GM18870 (cell line): ENCODE measurements around the gene GBA3.

Experiments
- ATAC-seq: cut with Tn5 transposase; IDR thresholded peaks from one replicate; pipeline ENCODE4 v1.9.1; 2021; ENCODE audit warnings: moderate library complexity; ENCODE audit not compliant: unreplicated experiment

Gene GBA3

DNA sequence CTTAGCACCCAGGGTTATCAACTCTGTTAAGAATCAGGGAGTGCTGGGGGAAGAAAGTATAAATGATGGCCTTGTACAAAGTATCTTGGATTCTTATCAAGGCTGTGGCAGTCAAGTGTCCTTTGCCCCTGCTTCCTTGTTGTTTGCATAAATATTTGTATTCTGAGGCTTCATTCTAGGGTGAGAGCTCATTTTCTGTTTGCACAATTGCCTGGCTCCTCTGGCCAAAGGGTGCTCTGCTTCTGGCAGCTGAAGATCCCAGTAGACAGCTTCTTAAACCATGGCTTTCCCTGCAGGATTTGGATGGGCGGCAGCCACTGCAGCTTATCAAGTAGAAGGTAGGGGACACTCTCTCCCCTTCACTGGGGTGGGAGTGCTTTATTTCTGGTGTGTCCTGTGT lies at the start of gene GBA3:
TSS of gene GBA3 (plus strand) at position 202 of the 400 bp plus-strand sequence.
- ATAC-seq: no peak

DNA sequence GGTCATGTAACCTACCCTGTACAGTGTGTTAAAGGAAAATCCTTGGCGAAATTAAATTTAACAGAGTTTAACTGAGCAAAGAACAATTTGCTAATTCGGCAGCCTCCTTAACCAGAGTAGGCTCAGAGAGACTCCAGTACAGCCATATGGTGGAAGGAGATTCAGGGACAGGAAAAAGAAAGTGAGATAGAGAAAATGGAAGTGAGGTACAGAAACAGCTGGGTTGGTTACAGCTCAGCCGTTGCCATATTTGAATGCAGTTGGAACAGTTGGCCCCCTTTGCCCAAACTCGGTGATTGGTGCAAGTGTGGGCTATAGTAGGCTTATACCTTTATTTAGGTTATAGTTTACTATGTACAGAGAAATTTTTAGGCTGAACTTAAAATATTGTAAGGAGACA lies 48.8 kb upstream of the GBA3 start:
- ATAC-seq: no peak

DNA sequence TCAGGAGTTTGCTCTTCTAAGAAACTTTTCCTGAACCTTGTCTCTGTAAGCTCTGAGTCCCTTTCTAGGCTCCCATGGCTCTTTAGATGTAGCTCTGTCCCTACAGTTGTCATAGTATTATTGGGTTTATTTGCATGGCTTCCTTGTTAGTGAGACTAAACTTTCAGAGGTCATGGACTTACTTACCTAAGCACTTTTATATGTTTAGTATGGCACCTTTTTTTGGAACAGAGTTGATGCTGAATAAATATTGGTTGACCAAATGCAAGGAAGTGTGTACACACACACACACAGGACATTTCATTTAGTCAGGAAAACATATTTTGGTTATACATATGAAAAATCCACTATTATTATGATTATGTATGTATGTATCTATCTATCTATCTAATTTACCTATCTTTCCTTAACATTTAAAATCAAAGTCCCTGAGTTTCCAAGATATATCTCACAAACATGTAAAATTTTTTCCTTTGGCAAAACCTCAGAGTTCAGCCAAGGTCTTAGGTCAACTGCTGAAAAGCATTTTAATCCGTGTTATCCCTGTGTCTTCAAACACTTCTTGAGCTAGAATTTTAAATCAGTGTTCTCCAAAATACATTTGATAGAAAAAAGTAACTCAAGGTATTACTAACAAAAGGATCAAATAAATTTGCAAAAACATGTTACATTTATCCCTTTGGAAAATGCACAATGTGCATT lies 47.1 kb upstream of the GBA3 start:
- ATAC-seq: no peak

DNA sequence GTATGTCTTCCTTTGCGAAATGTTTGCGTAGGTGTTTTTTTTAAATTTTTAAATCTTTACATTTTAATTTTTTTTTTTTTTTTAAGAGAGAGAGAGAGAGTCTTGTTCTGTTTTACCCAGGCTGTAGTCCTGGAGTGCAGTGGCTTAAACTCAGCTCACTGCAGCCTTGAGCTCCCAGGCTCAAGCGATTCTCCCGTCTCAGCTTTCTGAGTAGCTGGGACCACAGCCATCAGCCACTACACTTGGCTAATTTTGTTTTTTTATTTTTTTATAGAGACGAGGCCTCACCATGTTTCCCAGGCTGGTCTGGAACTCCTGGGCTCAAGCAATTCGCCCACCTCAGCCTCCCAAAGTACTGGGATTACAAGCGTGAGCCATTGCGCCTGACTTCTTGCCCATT lies 43.7 kb upstream of the GBA3 start:
- ATAC-seq: no peak

DNA sequence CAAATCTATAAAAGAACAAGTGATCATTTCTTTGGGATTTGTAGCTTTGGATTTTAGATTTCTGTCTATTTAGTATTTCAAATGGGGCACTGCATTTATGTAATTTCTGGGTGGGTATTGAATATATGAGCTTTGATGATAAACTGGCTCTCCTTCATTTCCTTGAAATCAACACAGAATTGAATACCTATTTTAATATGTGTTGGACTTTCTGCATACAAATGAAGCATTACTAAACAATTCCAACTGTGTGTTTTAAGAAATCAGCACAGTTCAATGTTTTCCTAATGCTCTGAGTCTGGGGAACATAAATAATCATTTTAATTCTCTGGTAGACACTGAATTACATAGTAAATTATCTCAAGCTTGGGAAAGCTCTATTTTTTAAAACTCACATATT lies 42.0 kb upstream of the GBA3 start:
- no peak for ATAC-seq

DNA sequence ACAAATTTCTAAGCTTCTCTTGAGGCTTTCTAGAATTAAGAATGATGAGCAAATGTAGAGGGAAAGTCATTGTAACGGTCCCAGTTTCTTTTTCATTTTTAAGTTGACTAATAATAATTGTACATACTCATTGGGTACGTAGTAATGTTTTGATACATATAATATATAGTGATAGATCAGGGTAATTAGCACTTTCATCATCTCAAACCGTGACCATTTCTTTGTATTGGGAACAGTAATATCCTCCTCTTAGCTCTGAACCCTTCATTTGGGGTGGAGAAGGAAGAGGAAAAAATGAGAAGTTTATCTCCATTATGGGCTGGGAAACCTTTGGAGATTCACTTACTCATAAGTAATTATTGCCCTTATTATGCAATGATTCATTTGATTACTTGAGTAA lies 39.0 kb upstream of the GBA3 start:
- ATAC-seq: no peak

DNA sequence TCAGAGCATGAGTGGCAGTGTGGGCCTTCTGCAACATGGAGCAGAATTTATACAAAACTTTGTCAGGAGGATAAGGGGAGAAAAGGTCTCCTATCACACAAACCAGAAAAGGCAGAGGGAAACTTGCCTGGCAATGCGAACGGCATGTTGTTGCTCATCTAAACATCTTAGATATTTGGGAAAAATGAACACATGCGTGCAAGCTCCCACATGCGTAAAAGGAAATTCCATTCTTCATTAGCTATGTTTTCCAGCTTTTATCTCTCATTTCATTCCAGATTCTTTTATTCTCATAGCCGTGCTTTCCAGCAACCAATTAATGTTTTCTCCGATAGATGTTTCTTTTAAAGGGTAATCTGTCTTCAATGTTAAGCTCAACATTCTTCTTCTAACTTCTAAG lies 31.3 kb upstream of the GBA3 start:
- ATAC-seq: no peak

DNA sequence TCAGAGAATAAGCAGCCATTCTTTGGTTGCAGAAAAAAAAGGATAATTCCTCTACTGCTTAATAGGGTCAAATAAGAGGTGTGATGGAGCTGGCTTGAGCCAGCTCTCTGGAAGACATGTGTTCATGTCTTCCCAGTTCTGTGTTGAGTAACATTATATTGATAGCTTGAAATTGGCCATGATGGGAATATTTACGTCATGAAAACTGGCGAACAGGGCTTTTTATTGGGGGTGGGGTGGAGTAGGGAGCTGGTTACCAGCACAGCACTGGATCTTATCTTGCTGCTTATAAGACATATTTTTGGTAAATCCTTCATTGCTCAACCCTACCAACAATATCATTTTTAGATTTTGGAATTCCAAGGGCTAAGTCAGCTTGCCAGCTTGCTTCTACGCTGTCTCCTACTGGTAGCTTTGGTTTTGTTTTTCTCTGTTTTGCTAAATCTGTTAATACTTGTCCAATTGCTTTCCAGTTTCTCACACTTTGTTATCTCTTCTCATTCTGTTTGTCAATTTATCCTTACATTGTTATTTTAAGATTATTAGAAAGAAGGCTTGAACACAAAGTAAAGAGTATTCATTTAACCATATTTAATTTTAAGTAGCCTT lies 25.3 kb upstream of the GBA3 start:
- no peak for ATAC-seq

DNA sequence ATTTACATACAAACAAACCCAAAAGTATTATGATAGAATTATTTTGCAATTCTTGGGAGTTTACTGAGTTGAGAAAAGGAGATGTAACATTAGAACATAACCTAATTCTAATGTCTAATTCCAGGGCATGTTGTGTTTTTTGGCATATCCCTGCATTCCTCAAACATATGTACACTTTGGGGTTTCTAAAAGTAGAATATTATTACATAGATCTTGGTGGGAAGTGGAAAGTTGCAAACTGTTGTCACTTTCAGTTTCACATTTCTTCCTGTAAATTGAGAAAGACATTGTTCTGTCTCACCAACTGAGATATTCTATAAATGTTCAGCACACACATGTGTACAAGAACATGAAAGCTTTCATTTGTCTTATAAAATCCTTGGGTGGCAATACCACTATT lies 24.4 kb upstream of the GBA3 start:
- ATAC-seq: no peak

DNA sequence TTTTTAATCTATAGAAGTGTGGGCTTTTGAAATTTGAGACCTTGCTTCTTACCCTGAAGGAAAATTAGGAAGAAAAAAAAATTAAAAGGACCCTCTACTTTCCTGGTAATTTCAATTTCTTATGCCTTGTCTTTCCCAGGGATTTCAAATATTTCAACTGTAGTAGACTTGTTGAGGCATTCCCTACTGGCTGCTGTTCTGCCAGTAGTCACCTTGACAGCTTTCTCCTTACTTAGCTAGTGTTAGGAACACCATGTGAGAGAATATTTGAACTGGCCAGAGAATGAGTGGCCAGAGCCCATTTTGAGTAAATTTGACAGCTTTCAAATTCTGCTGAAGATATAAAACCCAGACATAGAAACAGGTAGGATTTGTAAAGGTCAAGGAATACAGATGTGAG lies 24.0 kb upstream of the GBA3 start:
- no peak for ATAC-seq

DNA sequence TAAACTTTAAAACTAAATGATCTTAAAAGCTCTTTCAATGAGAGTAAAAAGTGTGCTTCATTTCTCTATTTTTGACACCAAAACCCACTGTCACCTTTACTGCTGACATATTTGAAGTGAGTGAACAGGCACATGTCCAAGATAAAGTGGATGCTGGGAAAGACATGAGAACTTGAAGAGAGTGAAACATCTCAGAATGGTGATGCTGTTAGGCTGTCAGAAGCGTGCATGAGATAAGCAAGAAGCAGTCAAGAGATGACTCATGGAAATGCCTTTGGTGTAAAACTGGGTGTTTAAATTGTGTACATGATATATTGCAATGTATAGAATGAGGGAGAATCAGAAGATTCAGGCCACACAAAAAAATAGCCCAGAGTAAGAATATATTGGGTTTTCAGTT lies 21.8 kb upstream of the GBA3 start:
- no peak for ATAC-seq

DNA sequence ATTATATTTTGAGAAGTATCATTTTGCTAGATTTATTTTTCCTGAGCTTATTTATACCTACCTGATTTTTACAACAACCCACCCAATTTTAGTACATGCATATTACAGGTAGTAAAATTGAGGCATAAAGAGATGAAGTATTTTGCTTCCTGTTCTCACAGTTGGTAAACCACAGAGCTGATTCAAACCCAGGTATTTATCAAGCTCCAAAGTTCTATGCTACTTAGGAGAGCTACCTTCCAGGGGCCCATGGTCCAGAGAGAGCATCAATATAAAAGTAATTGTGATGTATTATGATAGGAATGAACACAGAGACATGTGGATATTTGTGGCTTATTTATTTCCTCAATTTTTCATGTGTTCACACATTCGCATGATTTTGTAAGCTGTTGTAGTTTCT lies 20.2 kb upstream of the GBA3 start:
- no peak for ATAC-seq

DNA sequence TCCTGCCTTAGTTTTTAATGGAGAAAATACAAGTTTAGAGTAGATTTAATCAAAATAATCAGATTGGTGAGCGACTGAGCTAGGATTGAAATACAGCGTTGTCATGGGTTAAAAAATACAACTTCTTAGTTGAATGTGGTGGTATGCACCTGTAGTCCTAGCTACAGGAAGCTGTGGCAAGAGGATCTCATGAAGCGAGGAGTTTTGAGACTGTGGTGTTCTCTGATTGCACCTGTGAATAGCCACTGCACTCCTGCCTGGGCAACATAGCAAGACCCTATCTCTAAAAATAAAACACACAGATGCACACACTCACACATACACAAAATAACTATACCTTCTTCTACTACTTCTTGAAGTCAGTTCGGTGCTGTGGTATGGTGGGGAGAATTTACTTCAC lies 19.8 kb upstream of the GBA3 start:
- no peak for ATAC-seq

DNA sequence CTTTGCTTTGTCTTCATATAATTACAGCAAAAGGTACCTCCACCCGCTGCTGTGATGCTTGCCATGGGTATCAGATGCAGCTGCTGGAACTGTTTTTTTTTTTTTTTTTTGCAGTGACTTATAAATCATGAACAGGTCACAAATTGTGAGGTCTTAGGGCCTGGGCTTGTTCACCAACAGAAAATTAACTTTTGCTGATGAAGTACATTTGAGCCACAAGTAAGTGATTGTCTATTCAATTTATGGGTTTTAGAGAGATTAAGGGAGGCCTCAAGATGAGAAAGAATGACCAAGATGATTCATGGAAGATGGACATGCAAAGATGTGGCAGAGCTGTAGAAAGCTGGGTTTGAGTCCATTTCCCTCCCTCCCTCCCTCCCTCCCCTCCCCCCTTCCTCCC lies 18.0 kb upstream of the GBA3 start:
- no peak for ATAC-seq

DNA sequence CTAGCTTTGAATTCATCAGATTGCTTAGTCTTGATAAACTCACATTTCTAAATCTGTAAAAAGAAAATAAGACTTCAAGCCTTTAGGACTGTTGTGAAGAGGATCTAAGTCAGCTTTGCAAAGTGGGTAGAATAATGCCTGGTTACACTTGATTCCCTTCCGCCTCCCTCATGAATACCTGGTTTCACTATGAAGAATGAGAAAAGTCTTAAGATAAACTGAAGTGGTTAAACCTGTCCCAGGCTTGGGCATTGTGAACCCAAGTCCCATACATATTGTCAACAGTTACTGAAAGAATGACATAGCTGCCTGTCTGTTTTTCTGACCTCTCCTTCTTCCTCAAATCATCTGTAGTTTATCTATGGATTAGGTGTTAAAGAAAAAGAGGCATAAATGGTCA lies 16.7 kb upstream of the GBA3 start:
- no peak for ATAC-seq

DNA sequence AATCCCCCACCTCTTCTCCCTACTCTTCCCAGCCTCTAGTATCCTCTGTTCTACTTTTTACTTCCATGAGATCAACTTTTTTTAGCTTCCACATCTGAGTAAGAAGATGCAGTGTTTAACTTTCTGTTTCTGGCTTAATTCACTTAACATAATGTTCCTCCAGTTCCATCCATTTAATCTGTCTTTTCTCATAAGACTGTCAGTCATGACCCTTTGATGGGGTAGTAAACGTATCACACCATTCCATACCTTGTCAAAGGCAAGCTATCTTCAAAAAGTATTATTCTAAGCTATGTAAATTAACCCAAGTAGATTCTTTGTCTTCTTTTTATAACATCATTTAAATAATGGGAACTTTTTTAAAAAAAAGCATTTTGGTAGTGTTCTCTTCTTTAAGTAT lies 15.0 kb upstream of the GBA3 start:
- no peak for ATAC-seq

DNA sequence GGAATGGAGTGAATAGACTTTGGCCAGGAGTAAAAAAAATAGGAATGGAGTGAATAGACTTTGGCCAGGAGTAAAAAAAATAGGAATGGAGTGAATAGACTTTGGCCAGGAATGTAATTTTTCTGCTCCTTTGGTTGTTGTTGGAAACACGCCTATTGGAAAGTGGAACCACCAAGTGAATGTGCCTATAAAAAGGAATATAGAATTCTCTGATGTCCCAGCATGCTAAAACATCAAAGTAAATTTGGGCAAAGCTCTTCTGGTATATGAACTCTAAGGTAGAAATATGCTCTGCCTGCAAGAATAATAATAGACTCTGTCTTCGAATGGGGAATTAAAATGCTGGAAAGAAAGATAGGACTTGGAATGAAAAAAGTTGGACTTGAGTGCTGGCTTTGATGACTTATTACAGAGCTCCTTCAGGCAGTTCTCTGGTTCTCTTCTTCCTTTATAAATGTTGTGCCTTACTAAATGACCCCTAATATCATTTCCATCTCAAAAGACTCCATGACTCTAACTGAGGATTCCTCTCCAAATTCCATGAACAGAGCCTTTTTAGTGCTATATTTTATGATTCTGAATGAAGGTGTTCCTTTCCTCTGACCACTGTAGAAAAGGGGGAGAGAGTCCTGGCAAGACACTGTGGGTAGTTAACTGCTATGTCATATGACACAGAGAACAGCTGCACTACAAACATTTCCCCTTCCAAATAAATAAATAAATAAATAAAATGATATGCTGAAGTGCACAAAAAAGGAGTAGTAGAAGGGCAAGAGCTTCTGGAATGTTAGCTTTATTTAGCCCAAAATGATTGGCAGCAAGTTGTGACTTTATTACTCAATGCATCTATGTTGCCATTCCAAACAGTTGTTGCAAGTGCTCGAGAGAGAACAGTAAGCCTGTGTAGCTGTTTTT lies 13.5 kb upstream of the GBA3 start:
- no peak for ATAC-seq

DNA sequence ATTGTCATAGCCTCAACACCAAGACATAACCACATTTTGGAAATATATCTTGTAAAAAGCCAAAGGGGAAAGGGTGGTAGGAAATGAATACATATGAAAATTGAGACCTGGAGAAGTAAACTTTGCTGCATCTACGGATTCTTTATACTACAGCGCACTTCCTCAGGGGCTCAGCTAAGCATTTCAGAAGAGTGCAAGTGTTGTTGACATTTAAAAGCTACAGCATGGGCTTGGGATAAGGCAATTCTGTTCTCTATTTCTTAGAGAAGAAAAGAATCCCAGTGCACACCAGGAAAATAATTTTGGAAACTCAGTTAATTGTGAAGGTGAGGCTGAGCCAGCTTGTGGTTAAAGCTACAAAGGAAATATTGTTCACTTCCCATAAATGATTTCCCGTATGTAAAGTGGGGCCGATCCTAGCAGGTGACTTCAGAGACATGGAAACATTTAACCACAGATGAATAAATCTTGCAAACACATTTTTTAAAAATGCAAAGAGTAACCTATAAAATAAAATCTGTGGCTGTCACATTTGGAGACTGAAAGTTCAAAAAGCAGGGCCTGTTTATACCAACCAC lies 12.6 kb upstream of the GBA3 start:
- no peak for ATAC-seq

DNA sequence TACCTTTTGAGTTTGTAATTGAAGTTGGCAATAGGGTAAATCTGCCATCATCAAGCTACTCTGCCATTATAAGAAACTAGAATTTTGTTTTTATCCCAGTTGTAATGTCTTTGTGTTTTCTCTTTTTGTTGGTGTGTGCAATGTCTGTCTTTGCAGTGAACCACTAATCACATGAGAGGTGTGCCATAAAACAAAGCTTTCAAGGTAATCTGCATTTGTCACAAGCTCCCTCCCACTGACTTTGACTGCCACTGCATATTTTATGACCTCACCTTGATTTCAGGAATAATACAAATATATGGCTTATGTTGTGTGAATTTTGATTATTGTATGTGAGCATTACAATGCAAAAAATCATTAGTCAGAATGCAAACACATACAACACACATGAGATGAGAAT lies 9.0 kb upstream of the GBA3 start:
- ATAC-seq: no peak

DNA sequence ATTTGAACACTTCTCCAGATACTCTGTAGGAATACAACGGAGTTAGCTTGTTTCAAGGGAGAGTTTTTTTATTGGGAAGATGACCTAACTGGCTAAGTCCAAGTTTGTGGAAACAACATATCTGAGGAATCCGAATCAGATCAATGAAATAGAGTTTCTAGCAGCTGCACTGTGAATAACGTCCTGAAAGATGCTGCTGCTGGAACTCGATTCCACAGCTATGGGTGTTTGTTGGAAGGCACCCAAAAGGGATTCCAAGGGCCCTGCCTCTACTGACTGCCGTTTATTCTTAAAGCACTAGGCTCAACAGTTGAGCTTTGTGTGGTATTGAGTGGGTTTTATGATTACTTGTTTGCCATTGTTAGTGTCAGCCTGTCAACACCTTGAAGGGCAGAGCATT lies 6.6 kb upstream of the GBA3 start:
- no peak for ATAC-seq

DNA sequence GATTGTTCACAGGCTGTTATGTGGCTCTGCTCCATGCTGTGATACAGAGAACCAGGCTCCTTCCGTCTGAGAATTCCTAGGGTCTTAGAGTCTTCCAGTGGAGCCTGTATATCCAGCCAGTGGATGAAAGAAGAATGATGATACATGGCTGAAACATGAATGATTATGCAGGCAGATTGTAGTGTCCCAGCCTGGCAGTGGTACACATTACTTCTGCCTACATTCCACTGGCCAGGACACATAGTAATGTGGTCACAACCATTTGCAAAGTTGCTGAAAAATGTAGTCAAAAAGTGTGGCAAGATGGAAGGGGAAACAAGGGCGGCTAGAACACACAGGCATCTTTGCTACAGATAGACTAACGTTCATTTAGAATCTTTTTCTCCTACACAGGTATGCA lies 4.5 kb upstream of the GBA3 start:
- no peak for ATAC-seq

DNA sequence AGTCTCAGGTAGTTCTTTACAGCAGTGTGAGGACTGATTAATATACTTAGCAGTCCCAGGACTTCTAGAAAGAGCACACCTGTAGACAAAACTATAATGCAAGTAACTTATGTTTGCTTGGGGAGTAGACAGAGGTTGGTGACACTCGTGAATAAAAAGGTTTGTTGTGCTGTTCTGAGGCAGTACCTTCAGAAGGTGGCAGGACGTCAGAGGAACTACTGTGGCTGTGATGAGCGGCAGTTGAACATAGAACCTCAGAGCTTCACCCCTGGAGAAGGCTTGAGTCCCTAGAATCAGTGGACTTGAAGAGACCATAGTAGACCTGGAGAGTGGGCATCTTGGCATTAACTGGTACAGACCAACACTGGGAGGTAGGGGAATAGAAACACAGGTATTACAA lies 3.3 kb upstream of the GBA3 start:
- no peak for ATAC-seq
